Medulla oblongata (tissue), 1 donor: ENCODE data around the gene CTSK.

Experiments used
- DNase-seq: peaks from one replicate; pipeline ENCODE4 v3.0.0-alpha.2; 2015; ENCODE audit errors: extremely low spot score

CTSK gene

GRCh38 chr1:150760013-150760412, 48.0 kb downstream of the CTSK start:
- DNase-seq: no peak

GRCh38 chr1:150753416-150753815, 54.6 kb downstream of the CTSK start:
- DNase-seq: no peak

GRCh38 chr1:150751443-150751842, 56.6 kb downstream of the CTSK start:
- no peak for DNase-seq

GRCh38 chr1:150749720-150750311, 58.2 kb downstream of the CTSK start:
- no peak for DNase-seq

- DNase-seq: no peak
Measured at GRCh38 chr1:150748878-150749719, 59.0 kb downstream of the CTSK start.
